ENCODE measurements around the gene GRID2. TPM values are rescaled to one million over a fixed set of nuclear protein-coding genes. Genes with fewer than 3 reads are reported as not detected.

The GRID2 gene
- total and polyA plus RNA-seq, 2 of the 4 experiments (the other 2 are of a cell fraction) = under 0.01 TPM; not detected in 1

DNA sequence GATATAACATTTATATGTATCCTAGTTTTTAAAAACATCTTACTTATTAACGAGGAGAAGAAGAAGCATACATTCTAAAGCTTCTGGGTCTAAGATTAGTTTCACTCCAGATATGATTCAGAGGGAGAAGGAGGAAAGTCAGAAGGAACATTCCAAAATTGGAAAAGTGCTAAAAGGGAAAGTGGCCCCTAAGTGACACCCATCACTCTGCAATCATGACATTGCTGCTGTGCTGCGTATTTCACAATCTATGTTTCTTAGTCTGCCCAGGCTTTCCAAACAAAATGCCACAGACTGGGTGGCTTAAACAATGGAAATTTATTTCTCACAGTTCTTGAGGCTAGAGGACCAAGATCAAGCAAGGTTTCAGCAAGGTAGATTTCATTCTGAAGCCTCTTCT is 1452.3 kb downstream of the GRID2 start:
- dilution Hi-C loops (cut with HindIII; ENCODE audit: low sequenced_read_pairs, unreplicated experiment) (no loop called here), intact Hi-C loops (cut with micrococcal nuclease) (no loop called here), in situ Hi-C loops (cut with MboI; ENCODE audit: low sequenced_read_pairs) (no loop called here)
- Histone ChIP-seq H3K27ac (ENCODE audit: insufficient read depth, low read length) (no peak overlapping the region), H4K20me1 (ENCODE audit: insufficient read depth, low read length) (no peaks in the 10 kb centered on the region), H2BK15ac (ENCODE audit: low read depth, low read length) (no peak overlapping the region), H2AFZ (replicated peaks; ENCODE audit: low read length, poor library complexity) (no peak overlapping the region), H3K23ac (ENCODE audit: low read depth, low read length) (no peak overlapping the region), H3K56ac (ENCODE audit: extremely low read depth, insufficient read depth, low read length) (no peak overlapping the region), H2BK5ac (ENCODE audit: low read depth, low read length, poor library complexity, severe bottlenecking) (no peak overlapping the region), H2AK9ac (replicated peaks; ENCODE audit: low read depth, low read length, poor library complexity) (no peak overlapping the region), H2BK120ac (ENCODE audit: low read depth, low read length) (no peak overlapping the region), H4K8ac (ENCODE audit: low read depth in 2 of 2, low read length in 2 of 2) (no peak overlapping the region), H2AK5ac (ENCODE audit: low read depth, low read length) (no peak overlapping the region), H2BK20ac (ENCODE audit: low read depth, low read length) (no peak overlapping the region), H3K9me3 (ENCODE audit: control insufficient read depth, insufficient read depth, low read length) (no peaks in the 10 kb centered on the region), H4K91ac (ENCODE audit: insufficient read depth, low read depth, low read length) (no peak overlapping the region), H3K4me3 (ENCODE audit: insufficient read depth, low read depth, low read length) (no peak overlapping the region), H3K79me1 (ENCODE audit: low read depth in 1 of 2, low read length in 2 of 2) (no peaks in the 10 kb centered on the region), H3K9ac (ENCODE audit: low read depth, low read length) (no peak overlapping the region), H3K27me3 (ENCODE audit: control insufficient read depth, insufficient read depth, low read length) (no peaks in the 10 kb centered on the region), H3K4ac (ENCODE audit: low read depth, low read length) (no peak overlapping the region), H3K18ac (ENCODE audit: low read depth, low read length) (no peak overlapping the region), H3K4me1 (ENCODE audit: control insufficient read depth, insufficient read depth, low read length) (no peaks in the 10 kb centered on the region), H3K9me1 (ENCODE audit: insufficient read depth, low read length) (no peaks in the 10 kb centered on the region; the same call in 1 of the 2 replicates), H3K36me3 (ENCODE audit: control insufficient read depth, insufficient read depth, low read length) (no peaks in the 10 kb centered on the region), H3K14ac (replicated peaks; ENCODE audit: low read depth, low read length) (no peak overlapping the region), H4K5ac (ENCODE audit: low read depth, low read length) (no peak overlapping the region), H3K4me2 (ENCODE audit: low read depth, low read length) (no peak overlapping the region)
- TF ChIP-seq RAD21 (IDR thresholded peaks at IDR 0.05; ENCODE audit: low read length) (no peak), CEBPB (IDR thresholded peaks at IDR 0.05; ENCODE audit: low read depth, low read length) (0 out of 2 replicates have a peak, but pooled peaks have one; percentile 17)
- no TSS peak for BruUV-seq (replicated peaks)
- no CpG with 5 or more reads among the region's 2 CpGs for WGBS, 2 experiments (ENCODE audit: extremely low coverage in 2 of 2, insufficient read length in 1 of 2)
- ATAC-seq (ENCODE audit: low read depth) (no peak), DNase-seq (no peak)
- POLR2A ChIA-PET (ENCODE audit: unreplicated experiment) = no interaction called here
- CTCF ChIA-PET = no interaction called here
